ENCODE data around the gene C12orf57.

- TF ChIP-seq CTCF (IDR thresholded peaks at IDR 0.05; ENCODE audit: poor library complexity, severe bottlenecking) (no peak), EP300 (conservative IDR thresholded peaks at IDR 0.05; ENCODE audit: poor library complexity, severe bottlenecking) (no peak), TAF1 (IDR thresholded peaks at IDR 0.05; ENCODE audit: low read depth) (no peak), SMC3 (conservative IDR thresholded peaks at IDR 0.05; ENCODE audit: poor library complexity) (no peak), EZH2 (IDR thresholded peaks at IDR 0.05; ENCODE audit: borderline replicate concordance, insufficient read depth, low read length, poor library complexity, severe bottlenecking) (no peak), POLR2AphosphoS5 (IDR thresholded peaks at IDR 0.05) (no peak), REST (IDR thresholded peaks at IDR 0.05; ENCODE audit: borderline replicate concordance) (no peak), RAD21 (conservative IDR thresholded peaks at IDR 0.05) (no peak), MXI1 (conservative IDR thresholded peaks at IDR 0.05; ENCODE audit: poor library complexity, severe bottlenecking) (no peak)
These were observed 15.4 kb downstream of the C12orf57 start for GRCh38 chr12:6959058-6959804.
